IPS DF 4.7 (cell line): ENCODE results near the gene FHL5.
"Not testable (repeated sequence)": the region's sequence is repeated elsewhere in the genome, so short reads cannot be mapped to it uniquely, and the experiment has no call there.

ENCODE experiments used
- DNase-seq: peaks from one replicate; pipeline ENCODE4 v3.0.0-alpha.2; 2013; ENCODE audit warnings: low spot score; ENCODE audit errors: extremely low read depth

FHL5 gene

DNA sequence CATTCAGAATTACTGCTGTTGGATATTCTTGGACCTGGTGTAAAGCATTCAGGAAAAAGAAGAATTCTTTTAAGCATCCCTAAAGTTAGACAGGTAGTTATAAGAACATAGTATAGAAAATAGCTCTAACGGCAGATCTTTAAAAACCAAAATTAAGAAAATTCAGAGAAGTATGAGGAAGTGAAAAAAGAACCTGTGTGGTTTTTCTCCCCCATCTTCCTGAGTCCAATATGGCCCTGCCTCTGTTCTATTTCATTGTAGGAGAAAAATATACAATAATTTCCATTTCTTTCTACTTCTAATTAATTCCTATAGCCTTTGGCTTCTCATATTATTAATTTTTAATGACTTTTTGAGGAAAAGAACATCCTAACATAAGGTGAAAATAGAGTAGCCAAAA lies 47.1 kb downstream of the FHL5 start:
- DNase-seq = no peak

DNA sequence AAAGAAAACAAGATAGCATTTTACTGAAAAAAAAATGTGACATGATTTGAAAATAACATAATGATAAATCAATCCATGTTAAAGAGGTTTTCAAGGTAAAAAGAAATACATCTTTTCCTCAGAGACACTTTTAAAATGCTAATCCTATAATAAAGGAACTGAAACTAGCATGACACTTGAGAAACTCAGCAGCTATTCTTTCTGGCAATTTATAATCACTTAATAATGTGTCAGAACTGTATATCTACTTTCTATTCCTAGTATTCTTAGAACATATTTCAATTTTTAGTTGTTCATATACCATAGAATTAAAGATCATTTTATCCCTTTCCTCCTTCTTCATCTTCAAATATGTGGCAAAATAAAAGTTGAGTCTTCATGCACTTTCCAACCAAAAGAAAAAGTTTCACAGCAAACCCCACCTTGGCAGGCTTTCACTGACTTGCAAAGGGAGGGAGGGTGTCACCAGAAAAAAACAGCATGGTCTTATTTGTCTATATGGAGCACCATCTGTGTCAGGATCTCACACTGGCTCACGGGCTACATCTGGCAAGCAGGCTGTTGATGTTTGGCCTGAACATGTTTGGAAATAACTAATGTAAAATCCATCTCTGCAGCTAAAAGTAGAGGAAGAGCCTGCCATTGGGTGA lies 48.5 kb downstream of the FHL5 start:
- no peak for DNase-seq

DNA sequence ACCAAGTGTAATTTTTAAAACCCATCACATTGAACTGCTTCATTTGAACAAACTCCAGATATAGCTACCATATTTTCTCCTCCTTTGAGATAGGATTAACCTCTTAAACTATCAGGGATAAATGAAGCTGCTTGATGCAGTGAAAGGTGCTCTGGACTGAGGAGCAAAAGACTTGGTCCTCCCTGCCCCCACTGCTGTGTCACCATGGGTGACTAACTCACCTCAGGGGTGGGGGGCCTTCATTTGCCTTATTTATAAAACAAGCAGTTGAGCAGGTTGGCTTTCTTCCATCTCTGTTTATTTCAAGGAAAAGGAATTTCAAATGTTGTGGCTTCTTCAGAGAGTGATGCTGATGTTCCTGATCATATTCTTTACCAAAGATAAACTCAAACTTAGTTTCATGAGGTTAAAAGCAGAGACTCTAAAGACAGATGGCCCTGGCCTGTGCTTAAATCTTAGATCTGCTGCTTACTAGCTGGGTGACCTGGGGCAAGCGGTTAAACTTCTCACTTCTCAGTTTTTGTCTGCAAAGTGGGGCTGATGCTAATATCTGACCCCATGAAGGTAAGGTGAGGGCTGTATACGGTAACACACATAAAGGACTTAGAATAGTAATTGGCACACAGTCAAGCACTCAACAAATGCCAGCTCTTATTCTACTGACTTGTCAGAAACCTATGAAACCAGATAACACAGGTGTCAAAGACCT lies 50.5 kb downstream of the FHL5 start:
- no peak for DNase-seq

DNA sequence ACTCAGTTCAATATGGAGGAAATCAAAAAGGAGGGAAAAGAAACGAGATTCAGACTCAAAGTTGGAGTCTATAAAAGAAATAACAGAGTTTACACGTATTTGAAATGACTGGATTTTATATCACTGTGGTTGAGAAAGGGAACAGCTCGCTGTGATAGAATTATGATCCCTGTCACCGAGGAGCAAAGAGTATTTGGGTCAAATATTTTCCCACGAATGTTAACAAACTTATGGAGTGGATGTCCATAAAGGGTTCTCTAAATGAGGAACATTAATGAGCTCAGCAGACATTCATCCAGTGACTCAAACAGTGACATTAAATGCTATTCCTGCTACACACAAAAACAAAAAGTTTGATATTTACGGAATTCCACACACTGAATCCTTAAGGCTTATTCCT lies 57.9 kb downstream of the FHL5 start:
- no peak for DNase-seq

DNA sequence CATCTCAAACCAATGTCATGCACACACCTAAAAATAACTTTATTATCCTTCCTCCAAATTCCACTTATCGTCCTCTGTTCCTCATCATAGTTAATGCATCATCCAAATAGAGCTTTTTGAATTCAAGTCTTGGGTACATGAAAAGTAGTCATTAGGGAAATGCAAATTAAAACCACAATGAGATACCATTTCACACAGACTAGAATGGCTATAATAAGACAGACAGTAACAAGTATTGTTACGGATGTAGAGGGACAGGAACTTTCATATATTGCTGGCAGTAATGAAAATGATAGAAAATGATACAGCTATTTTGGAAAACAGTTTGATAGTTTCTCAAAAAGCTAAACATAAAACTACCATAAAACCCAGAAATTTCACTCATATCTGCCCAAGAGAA lies 59.1 kb downstream of the FHL5 start:
- no peak for DNase-seq

DNA sequence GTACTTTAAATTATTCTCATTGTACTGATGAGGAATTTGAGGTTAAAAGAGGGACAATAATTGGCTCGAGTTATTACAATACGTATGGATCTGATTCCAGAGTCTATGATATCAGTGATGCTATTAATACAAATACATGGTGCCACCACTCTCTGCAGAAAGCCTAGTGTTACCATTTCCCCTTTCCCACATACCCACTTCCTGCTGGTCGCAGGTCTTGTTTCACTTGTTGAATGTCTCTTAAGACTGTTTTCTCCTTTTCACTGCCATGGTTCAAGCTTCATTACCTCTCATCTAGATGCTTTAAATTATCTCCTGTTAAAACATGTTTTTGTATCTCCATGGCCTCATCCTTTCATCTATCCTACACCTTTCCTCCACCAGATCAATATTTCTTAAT lies 62.0 kb downstream of the FHL5 start:
- no peak for DNase-seq

- no peak for DNase-seq
Measured at GRCh38 chr6:96626759-96627364, 63.9 kb downstream of the FHL5 start.

DNA sequence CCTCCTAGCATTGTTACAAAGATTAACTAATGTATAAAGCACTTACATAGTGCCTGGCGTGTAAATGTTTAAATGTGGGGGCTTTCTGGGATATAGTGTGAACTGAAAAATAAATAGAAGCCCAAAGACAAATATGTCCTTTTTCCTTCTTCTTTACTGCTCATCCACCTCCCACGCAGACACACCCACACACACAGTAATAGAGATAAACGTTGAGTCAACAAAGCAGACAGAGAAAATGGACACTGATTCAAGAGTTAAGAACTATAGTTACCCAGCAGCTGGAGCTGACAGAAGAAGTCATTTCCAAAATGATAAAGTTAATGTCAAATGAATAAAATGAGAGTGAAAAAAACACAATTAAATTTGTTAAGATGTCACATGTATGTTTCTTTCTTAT lies 68.3 kb downstream of the FHL5 start:
- DNase-seq = no peak

DNA sequence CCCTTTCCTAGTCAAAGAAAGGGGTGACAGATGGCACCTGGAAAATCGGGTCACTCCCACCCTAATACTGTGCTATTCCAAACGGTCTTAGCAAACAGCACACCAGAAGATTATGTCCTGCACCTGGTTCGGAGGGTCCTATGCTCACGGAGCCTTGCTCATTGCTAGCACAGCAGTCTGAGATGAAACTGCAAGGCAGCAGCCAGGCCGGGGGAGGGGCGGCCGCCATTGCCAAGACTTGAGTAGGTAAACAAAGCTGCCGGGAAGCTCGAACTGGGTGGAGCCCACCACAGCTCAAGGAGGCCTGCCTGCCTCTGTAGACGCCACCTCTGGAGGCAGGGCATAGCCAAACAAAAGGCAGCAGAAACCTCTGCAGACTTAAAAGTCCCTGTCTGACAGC lies 75.1 kb downstream of the FHL5 start:
- not testable (repeated sequence) for DNase-seq

DNA sequence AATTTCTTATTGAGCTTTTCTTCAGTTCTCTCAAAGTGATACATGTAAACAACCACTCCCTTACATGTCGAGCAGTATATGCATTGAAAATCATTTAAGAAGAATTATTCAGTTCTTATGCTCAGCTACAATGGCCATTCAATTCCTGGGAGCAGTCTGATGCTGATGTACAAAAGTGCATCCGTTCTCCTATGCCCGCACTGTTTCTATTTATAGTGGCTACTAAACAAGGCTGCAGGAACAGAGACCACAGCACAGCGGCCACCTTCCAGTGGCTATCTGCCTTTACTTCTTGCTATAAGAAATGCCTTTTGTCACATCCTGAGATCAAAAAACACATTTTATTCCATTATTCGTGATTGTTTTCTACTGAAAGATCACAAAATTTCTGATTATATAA lies 82.2 kb downstream of the FHL5 start:
- DNase-seq = no peak

DNA sequence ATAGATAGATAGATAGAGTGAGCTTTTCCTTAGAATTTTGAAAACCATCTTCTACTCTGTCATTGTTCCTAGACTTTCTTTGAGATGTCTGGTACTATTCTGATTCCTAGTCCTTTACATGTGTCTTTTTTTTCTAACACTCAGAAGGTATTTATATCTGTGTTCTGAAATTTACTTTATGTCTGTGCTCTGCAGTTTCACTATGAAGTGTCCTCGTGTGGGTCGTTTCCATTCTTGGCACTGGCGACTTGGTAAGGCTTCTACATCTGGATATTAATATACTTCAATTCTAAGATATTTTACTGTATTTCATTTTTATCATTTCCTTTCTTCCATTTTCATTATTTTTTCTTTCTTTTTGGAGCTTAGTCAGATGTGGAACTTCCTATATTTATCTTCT lies 87.0 kb downstream of the FHL5 start:
- DNase-seq = no peak

DNA sequence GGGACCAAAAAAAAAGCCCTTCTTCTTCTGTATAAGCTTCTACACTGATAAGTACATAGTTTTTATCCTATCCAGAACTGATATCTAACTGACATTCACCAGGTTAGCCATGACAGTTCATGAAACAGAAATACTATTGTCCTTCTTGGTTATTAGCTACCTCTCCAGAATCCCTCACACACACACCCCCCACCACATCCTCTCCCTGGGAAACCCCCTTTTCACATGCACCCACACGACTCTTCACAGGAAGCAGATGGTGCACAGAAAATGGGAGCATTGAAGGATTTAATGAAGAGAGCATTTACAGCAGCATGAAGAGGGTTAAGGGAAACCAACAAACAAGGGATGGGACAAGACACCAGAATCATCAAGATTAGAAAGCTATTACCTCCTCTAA lies 88.9 kb downstream of the FHL5 start:
- no peak for DNase-seq

- no peak for DNase-seq
Measured at GRCh38 chr6:96652552-96652951, 89.6 kb downstream of the FHL5 start.

GRCh38 chr6:96653181-96653580 lies 90.3 kb downstream of the FHL5 start:
- no peak for DNase-seq

DNA sequence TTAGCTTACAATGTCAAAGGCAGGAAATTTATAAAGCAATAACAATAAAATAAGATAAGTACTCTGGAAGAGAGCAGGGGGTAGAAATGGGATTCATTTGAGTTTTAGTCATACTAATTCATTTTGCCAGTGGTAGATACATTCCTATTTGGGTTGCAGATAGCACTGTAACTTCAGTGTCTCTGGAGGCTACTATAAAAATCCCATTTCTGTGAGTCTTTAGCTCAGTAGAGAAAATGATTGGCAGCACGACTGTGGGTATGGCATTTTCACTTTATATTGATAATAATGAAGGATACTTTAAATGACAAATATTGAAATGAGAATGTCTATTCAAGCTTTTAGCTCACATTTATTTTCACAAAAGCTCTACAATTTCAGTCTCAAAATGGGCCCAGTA lies 93.6 kb downstream of the FHL5 start:
- DNase-seq = no peak

GRCh38 chr6:96657344-96657743 lies 94.4 kb downstream of the FHL5 start:
- DNase-seq = no peak

DNA sequence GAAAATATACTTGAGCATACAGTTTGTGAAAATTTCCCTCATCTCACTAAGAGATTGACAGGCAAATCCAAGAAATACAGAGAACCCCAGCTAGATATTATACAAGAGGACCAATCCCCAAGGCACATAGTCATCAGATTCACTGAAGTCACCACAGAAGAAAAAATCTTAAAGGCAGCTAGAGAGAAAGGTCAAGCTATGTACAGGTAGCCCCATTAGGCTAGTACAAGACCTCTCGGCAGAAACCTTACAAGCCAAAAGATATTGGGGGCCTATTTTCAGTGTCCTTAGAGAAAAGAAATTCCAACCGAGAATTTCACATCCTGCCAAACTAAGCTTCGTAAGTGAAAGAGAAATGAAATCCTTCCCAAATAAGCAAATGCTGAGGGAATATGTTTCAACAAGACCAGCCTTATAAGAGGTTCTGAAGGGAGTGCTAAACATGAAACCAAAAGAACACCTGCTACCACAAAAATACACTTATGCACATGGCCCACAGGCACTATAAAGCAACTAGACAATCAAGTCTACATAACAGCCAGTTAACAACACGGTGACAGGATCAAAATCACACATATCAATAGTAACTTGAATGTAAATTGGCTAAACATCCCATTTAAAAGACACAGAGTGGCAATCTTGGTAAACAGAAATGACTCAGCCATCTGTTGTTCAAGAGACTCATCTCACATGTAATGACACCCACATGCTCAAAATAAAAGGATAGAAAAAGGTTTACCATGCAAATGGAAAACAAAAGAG lies 96.3 kb downstream of the FHL5 start:
- DNase-seq = no peak
